HG03175 (cell line): ENCODE measurements around the gene FBXL2.

ENCODE experiments used
- ATAC-seq: cut with Tn5 transposase; IDR thresholded peaks from one replicate; pipeline ENCODE4 v1.9.1; 2021; ENCODE audit warnings: mild to moderate bottlenecking, moderate library complexity; ENCODE audit not compliant: unreplicated experiment

Gene FBXL2, protein sequence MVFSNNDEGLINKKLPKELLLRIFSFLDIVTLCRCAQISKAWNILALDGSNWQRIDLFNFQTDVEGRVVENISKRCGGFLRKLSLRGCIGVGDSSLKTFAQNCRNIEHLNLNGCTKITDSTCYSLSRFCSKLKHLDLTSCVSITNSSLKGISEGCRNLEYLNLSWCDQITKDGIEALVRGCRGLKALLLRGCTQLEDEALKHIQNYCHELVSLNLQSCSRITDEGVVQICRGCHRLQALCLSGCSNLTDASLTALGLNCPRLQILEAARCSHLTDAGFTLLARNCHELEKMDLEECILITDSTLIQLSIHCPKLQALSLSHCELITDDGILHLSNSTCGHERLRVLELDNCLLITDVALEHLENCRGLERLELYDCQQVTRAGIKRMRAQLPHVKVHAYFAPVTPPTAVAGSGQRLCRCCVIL

DNA sequence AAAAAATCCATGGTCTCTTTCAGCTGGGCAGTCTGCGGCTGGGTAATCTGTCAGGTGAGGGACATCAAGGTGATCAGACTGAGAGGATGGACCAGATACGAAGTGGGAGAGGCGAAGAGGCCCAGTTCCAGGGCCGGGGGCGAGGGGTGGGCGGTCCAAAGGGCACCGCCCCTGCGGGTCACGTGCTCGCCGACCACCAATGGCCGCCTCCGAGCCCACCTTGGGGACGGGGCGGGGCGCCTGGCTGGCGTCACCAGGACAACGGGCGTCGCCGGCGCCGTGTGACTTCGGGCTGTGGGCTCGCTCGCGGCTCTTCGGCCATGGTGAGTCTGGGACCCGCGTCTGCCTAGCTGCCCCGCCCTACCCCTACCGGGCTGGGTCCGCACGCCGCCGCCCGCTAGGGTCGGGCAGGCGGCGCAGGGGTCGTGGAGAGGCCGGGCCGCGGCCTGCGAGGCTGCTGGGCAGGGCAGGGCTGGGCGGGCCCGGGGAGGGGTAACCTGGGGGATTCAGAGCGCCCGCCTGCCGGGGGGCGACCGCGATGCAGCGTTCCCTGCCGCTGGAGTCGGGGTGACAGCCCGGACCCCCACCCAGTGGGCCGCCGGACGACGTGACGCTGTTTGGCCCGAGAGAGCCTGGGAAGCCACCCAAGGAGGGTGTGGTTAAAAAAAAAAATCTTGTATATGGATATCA is at the start of gene FBXL2:
FBXL2 (plus strand) TSS at position 250 of the 690 bp plus-strand sequence; CDS start at position 321, 71 bp downstream.
- peak; percentile 81 for ATAC-seq

DNA sequence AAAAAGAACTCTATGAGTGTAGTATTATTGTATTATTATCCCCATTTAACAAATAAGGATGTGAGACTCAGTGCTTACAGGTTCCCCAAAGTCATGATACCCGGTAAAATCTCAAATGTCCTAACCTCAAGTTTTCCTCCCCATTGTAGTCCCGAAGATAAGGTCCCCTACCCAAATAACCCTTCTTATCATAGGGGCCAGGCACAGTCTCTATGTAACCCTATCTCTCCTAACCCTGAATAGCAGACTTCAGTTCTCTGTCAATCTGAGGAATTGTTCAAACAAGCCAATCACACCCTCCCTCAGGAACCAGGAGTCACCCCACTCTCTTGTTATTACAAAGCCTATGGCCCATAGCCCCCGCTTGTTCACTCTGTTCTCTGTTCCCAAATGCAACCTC is 48.2 kb upstream of the FBXL2 start:
- no peak for ATAC-seq

DNA sequence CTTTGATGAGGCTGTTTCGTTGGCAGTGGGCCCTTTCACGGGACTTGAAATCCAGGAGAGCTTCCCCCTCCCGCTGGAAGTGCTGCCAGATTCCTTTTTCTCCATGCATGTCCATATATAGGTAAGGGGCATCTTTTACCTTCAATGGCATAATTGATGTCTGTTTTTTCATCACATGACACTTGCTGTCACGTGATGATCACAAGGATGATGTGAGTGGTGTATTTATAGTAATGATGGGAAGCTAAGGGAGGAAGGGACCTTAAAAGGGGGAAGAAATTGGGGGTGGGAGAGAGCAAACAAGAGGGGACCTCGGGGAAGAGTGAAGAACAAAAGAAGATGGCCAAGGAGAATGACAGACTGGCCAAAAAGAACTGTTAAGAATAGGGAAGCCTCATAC is 47.3 kb upstream of the FBXL2 start:
- no peak for ATAC-seq

DNA sequence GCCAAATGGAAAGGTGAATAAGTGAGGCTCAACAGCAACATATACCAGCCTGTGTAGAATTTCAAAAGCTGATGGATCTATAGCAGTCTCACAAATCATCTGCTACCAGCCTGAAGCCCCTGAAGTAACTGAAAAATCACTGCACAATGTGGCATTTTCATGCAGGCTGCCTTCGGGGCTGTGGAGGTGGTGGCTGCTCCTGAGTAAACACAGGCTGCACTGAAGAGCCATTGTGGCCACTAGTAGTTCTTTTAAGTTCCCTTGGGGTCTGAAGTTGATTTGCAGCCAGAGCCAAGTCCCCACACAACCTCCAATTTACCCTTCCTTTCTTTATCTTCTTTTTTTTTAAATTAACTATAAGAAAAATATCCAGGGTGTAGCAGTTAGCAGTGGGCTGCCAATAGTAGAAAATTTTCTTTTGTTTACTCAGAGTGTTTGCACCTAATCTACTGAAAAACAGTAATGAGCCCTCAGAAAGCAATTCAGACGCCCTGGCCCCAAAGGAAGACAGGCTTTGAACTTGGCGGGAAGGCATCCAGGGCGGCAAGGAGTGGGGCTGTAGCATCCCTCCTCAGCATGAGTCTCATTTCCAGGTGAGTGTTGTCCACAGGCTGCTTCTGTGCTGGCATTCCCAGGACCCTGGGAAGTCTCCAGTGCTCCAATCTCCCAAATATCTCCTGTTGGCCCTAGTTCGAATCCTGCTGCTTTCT is 45.3 kb upstream of the FBXL2 start:
- no peak for ATAC-seq

DNA sequence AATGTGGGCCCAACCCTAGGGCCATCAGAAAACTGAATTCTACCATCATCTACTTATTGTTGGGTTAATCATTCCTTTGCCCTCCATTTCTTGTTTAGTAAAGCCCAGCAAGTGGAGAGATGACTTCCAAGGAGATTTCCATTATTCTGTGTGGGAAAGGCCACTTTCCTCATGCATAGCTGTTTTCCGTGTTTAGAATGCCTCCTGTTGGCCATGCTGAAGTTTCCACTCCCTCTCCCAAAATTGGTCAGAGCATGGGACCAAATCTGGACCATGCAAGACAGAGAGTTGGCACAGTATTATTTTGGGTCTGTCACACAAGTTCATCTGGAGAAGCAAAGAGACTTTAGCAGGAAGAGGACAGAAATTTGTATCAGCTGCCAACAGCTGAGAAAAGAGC is 43.4 kb upstream of the FBXL2 start:
- no peak for ATAC-seq

DNA sequence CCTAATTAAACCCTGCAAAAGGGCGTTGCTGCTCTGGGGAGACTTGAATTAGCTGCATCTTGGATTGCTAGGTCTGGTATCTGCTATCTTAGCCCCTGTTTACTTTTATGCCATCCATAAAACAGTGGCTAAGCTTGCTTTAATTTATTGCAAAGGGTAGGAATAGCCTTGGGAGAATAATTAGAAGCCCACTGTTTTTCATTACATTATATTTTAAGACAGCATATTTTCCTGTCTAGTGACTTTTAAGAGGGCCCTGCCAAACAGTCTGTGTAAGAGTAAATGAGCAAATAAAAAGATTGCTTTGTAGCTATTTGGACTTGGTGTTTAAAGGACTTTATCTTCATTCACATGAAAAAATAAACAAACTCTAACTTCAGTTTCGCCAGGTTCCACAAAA is 41.2 kb upstream of the FBXL2 start:
- ATAC-seq: no peak

DNA sequence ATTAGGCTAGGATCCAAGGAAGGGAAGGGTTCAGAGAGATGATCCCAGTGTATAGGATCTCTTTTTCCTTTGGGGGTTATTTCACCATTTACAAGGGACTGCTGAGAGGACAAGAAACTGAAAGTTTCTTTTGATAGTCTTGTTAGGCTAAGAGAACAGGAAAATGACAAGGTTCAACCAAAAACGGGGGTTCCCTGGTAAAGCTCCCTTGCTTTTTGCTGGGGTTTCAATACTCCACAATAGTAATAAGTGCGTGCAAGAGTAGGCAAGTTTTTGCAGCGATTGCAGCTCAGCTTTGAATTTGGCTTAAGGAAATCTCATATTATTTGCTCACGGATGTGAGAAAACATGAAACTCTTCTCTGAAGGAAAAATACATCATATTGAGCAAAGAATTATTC is 39.8 kb upstream of the FBXL2 start:
- ATAC-seq: no peak

DNA sequence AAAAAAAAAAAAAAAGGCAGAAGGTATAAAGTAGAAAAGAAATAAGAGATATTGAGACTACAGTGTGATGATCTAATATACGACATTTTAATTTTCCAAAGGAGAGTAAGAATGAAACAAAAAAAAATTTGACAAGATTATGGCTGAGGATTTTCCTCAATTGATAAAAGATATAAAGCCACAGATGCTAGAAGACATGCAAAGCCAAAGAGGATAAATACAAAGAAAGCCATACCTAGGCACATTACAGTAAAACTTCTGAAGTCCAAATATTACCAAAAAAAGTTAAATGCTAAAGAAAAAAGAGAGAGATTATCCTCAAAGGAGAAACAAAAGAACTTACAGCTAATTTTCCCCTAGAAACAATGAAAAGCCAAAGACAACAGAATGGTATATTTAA is 38.3 kb upstream of the FBXL2 start:
- no peak for ATAC-seq

DNA sequence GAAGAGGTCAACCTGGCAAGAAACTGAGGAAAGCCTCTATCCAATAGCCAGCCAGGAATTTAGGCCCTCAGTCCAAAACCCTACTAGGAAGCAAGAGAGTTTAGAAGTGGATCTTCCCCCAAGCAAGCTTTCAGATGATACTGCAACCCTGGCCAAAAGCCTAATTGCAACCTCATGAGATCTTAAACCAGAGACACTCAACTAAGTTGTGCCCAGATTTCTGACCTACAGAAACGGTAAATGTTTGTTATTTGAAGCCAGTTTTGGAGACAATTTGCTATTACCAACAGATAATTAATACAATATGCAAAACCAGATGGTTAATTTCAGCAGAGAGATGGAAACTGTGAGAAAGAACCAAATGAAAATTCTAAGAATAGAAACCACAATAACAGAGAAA is 37.0 kb upstream of the FBXL2 start:
- no peak for ATAC-seq

DNA sequence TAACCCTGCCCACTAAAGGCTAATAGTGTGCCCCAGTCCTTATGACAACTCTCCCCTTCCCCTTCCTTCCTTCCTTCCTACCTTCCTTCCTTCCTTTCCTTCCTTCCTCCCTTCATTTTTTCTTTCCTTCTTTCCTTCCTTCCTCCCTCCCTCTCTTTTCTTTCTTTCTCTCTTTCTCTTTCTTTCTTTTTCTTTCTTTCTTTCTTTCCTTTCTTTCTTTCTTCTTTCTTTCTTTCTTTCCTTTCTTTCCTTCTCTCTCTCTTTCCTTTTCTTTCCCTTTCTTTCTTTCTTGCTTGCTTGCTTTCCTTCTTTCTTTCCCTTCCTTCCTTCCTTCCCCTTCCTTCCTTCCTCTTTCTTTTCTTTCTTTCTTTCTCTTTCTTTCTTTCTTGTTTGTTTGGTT is 30.5 kb upstream of the FBXL2 start:
- ATAC-seq: no peak

DNA sequence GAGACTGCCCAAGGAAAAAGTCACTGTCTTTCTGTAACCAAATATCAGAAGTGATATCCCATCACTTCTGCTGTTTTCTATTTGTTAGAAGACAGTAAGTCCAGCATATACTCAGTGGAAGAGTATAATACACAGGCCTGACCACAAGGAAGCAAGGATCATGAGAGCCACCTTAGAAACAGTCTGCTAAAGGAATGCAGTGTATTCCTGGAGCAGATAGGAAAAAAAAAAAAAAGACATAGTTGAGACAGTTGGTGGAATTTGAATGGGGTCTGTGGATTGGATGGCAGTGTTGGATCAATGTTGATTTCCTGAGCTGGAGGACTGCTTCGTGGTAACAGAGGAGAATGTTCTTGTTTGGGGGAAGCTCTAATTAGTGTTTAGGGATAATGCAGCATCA is 26.5 kb upstream of the FBXL2 start:
- no peak for ATAC-seq

DNA sequence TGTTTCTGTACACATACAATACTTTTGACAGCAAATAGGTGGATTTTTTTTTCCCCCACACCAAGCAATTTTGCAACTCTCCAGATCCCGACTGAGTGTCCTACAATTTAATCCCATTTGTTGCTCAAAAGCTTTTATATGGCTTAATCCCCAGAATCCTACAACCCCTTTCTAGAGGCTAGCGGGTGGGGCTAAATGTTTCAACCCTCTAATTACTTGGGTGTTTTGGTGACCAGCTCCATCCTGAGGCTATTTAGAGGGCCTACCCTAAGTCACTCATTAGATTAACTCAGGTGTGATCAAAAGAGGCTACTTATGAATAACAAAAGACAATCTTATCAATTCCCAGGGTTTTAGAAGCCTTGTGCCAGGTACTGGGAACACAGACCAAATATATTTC is 21.0 kb upstream of the FBXL2 start:
- no peak for ATAC-seq

DNA sequence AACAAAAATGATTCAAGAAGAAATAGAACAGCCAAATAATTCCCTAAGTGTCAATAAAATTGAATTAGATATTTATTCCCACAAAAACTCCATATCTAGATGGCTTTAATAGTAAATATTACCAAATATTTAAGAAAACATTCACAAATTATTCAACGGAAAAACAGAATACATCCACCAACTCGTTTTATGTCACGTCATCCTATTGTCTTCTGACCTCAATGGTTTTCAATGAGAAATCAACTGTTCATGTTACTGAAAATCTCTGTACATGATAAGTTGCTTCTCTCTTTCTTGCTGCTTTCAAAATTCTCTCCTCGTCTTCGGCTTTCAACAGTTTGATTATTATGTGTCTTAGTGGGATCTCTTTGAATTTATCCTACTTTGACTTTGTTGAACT is 17.1 kb upstream of the FBXL2 start:
- no peak for ATAC-seq

DNA sequence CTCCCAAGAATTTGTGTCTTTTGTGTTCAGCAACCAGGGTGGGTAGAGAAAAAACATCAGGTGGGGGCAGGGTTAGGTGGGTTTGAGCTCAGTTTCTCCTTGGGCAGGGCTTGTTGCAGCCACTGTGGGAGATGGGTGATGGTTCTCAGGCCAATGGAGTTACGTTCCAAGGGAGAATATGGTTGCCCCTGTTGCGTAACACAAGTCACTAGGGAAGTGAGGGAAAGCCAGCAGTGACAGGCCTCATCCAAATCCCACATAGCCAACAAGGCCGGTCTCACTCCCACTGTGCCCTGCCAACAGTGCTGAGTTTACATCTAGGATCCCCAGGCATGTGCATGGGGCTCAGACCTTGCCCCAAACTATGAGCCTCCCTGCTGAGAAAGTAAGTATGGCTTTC is 7.9 kb upstream of the FBXL2 start:
- no peak for ATAC-seq

DNA sequence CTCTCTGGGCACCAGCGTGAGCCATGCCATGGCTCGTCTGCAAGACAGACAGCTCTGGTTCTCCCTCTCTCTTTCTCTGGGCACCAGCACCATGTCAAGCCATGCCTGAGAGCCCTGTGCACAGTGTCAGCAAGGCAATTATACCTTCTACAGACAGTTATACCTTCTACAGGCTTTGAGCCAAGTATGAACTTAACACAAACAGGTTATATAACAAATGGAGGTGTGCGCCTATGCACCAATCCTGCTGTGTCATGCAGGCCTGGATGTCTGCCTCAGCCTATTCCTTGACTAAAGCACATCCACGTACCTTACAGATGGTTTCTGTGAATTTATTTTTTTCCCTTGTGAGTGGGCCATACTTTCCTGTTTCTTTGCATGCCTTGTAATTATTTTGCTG is 5.9 kb upstream of the FBXL2 start:
- no peak for ATAC-seq

DNA sequence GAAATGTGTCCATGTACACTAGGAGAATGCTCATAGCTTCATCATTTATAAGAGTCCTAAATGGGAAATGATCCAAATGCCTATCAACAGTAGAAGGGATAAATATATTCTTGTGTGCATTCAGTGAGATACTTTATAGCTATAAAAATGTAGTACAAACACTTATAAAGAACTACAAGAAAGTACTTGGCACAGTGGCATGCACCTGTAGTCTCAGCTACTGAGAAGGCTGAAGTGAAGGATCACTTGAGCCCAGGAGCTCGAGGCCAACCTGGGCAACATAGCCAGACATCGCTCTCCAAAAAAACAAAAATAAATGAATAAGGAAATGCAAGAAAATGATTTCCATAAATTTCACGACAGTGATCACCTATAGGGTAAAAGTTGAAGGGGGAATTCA is 3.6 kb upstream of the FBXL2 start:
- no peak for ATAC-seq

DNA sequence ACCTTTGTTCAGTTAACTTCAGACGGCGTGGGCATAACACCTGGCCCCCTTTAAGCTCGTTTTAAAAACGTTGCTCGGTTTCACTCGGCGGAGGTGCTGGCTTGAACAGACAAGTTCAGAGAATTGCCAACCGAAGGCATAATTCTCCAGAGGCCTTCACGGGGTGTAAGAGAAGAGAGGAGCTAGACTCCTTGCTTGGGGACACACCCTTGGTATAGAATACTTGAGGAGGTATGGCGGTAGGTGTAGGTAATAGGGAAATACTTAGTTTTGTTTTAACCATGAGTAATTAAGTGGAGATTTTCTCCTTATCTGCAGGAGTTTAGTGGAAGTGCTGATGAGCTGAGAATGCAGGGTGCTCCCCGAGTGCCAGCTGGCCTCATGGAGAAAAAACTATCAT is 921 bp downstream of the FBXL2 start:
- ATAC-seq: no peak

DNA sequence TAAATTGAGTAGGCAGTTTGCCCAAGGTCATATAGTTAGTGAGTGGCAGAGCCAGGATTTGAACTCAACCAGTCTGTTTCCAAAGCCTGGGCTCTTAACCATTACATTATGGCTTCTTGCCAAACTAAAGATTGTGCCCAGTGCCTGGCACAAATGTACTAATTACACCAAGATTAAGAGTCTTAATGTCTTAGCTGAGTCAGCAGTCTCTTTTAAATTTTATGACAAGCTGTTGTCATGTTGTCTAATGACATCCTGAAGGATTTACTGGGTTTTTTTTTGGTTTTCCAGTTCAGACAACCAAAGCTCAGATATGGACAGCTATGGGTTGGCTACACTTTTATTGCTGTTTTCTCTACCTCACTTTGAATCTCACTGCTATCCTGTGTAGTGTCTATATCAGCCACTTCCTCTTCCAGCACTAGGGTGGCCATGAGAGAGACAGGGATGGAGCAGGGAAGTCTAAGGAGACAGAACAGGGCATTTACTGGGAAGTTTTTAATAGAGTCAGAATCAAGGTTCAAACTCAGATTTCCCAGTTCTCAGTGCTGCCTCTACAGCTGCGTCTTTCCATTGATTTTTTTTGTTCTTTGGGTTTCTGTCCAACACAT is 10.5 kb downstream of the FBXL2 start:
- no peak for ATAC-seq

DNA sequence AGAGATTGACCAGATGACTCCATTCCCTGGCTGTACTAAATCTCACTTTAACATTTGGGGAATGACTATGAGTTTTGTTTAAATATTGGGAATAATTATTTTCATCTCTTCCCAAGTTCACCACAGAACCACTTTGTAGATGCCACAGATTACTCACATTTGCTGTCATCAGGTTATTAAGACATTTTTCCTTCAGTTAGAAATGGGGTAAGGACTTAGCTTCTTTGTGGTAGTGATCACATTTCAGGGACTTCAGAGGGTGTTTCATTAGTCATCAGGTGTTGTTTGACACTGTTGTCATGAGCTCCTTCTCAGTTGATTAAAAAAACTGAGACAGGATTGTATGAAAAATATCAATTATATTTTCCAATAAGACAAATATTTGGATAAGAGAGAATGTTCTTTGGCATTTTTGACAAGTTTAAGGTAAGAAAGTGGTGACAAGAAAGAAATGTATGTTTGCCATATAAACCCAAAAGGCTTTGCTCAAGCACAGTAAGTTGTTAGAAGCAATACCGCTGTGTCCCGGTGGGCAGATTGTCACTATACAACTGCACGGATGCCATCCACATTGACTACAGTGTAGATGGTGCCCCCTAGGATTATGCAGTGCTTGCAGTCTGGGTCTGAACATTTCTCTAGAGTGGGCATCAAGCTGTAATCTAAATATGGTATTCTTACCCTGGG is 22.3 kb downstream of the FBXL2 start:
- no peak for ATAC-seq

DNA sequence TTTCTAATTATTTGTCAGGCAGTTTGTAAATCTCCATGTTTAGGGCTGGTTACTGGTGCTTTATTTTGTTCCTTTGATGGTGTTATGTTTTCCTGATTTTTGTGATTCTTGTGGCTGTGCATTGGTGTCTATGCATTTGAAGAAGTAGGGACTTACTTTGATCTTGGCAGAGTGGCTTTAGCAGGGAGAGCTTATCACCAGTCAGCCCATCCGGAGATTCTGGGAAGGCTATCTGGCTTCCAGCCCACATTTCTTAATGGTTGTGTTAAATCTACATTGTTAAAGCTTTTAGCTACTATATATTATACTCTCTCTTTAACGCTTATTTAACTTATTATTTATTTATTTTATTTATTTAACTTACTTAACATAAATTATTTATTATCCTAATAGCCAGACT is 35.1 kb downstream of the FBXL2 start:
- ATAC-seq: no peak

DNA sequence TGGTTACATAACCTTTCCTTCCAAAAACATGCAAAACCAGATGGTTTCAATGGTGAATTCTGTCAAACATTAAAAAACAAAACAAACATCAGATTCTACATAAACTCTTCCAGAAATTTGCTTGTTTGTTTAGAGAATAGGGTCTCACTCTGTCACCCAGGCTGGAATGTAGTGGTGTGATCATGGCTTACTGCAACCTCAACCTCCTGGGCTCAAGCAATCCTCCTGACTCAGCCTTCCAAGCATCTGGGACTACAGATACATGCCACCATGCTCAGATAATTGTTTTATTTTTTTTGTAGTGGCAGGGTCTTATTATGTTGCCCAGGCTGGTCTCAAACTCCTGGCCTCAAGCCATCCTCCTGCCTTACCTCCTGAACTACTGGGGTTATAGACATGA is 36.1 kb downstream of the FBXL2 start:
- ATAC-seq: no peak
